Ishikawa (cell line): ENCODE measurements around the gene CLASRP.

Experiments used
- CREB1 ChIP-seq: IDR thresholded peaks from 2 replicates; pipeline ENCODE4 v1.6.1; 2012; ENCODE audit warnings: low read depth
- EP300 ChIP-seq: IDR thresholded peaks from 2 replicates; pipeline ENCODE4 v1.6.1; 2012; ENCODE audit warnings: borderline replicate concordance
- TAF1 ChIP-seq: IDR thresholded peaks from 2 replicates; pipeline ENCODE4 v1.6.1; 2012; ENCODE audit warnings: low read depth, mild to moderate bottlenecking

- TF ChIP-seq CREB1 (no peak), TAF1 (no peak), EP300 (no peak)
Measured at GRCh38 chr19:45103508-45104319, 64.9 kb downstream of the CLASRP start.
